Left lung (tissue), 10 donors: ENCODE data around the gene TRAPPC11. TPM values are rescaled to one million over a fixed set of nuclear protein-coding genes. Genes with fewer than 3 reads are reported as not detected.

ENCODE experiments used
- ATAC-seq: fragments of 200-7000 bp; cut with Tn5 transposase; one replicate; pipeline ENCODE4 v1.9.1; 2020; ENCODE audit warnings: moderate library complexity
- DNase-seq, 4 donors: peaks; one replicate each; pipeline ENCODE4 v3.0.0-alpha.2; 2013 to 2020
- H3K27ac ChIP-seq, 2 donors: fragments of 200-600 bp; sonication (generic) in 1 of 2; one replicate each; pipeline versions ENCODE4 v1.5.0 to v1.8.0; 2020 to 2021
- H3K27me3 ChIP-seq, 2 donors: fragments of 200-600 bp; sonication (generic) in 1 of 2; one replicate each; pipeline versions ENCODE4 v1.5.0 to v1.8.0; 2020 to 2021
- H3K36me3 ChIP-seq, 2 donors: fragments of 200-600 bp; sonication (generic) in 1 of 2; one replicate each; pipeline versions ENCODE4 v1.5.0 to v1.8.0; 2020 to 2021
- H3K4me1 ChIP-seq, 2 donors: fragments of 200-600 bp; one replicate each; pipeline ENCODE4 v1.8.0; 2021
- H3K4me3 ChIP-seq, 2 donors: fragments of 200-600 bp; sonication (generic) in 1 of 2; one replicate each; pipeline versions ENCODE4 v1.5.0 to v1.8.0; 2020 to 2021; ENCODE audit warnings: mild to moderate bottlenecking in 1 of 2
- H3K9me3 ChIP-seq, 2 donors: fragments of 200-600 bp; sonication (generic) in 1 of 2; one replicate each; pipeline versions ENCODE4 v1.5.0 to v1.8.0; 2020 to 2021
- CTCF ChIP-seq, 2 donors: fragments of 200-600 bp; sonication (generic) in 1 of 2; IDR thresholded peaks; one replicate each; pipeline versions ENCODE4 v1.5.0 to v1.8.0; 2021; ENCODE audit warnings: antibody characterized with exemption in 2 of 2
- intact Hi-C, 2 donors: fragments of 100-400 bp; cut with DNase I; formaldehyde crosslinking; loops; one replicate each; pipeline versions ENCODE4 v1.11.2 to v1.14.2; 2022
- polyA plus RNA-seq, 6 donors: library from polyadenylated mRNA; unstranded; fragments of 120-200 nt; gene quantifications; one replicate each; pipeline ENCODE4 v1.2.1, GENCODE V29; 2013; ENCODE audit not compliant: insufficient read length in 6 of 6
- total RNA-seq, 2 donors: library from RNA; stranded (reverse); fragmentation: NEBNext Ultra II Directional; extraction: Animal tissue kit (Norgen Biotek cat#: 25700); gene quantifications; one replicate each; pipeline ENCODE4 v1.2.1, GENCODE V29; 2021
- donor health status: DM: no; HTN: yes; CAD: no.
- donor health status: DM: no; HTN: no; CAD: no.

The TRAPPC11 gene
- total and polyA plus RNA-seq, 8 donors: 29.5 to 55.2 (median 49.2) TPM

- peaks cover 7 to 35% of the 10 kb centered on the region in 2 donors for H3K4me1 ChIP-seq
- DNase-seq (peak in 3 of 4 donors; percentile 17 to 86 (median 25)), ATAC-seq (peak; percentile 47)
- no peak for TF ChIP-seq CTCF (IDR thresholded peaks at IDR 0.05)
- H3K9me3 ChIP-seq: no peaks in the 10 kb centered on the region
- H3K4me3 ChIP-seq: peak overlapping the region; percentile 63 to 74
- peak overlapping the region; percentile 85 to 90 for H3K27ac ChIP-seq
- intact Hi-C loops: no loop called here
- no peaks in the 10 kb centered on the region for H3K27me3 ChIP-seq
- H3K36me3 ChIP-seq: peaks cover 0 to 13% of the 10 kb centered on the region in 2 donors
These were observed 598 bp upstream of the TRAPPC11 start for GRCh38 chr4:183658362-183659028.

- Histone ChIP-seq H3K4me3 (peak overlapping the region; percentile 63 to 74), H3K27me3 (no peaks in the 10 kb centered on the region), H3K4me1 (peaks cover 7 to 35% of the 10 kb centered on the region in 2 donors), H3K9me3 (no peaks in the 10 kb centered on the region), H3K27ac (peak overlapping the region; percentile 85 to 90), H3K36me3 (peaks cover 0 to 10% of the 10 kb centered on the region in 2 donors)
- intact Hi-C loops: no loop called here
- peak in 1 of 4 donors; percentile 10 for DNase-seq
- no peak for TF ChIP-seq CTCF (IDR thresholded peaks at IDR 0.05)
- ATAC-seq: no peak
These were observed 764 bp downstream of the TRAPPC11 start for GRCh38 chr4:183659872-183660242.

GRCh38 chr4:183666088-183666487, 7.0 kb downstream of the TRAPPC11 start:
- Histone ChIP-seq H3K4me3 (no peak overlapping the region), H3K4me1 (peaks cover 0 to 6% of the 10 kb centered on the region in 2 donors), H3K27me3 (no peaks in the 10 kb centered on the region), H3K36me3 (peaks cover 0 to 68% of the 10 kb centered on the region in 2 donors), H3K27ac (no peak overlapping the region), H3K9me3 (no peaks in the 10 kb centered on the region)
- intact Hi-C loops: no loop called here
- ATAC-seq: peak; percentile 82
- no peak for TF ChIP-seq CTCF (IDR thresholded peaks at IDR 0.05)
- no peak for DNase-seq

- intact Hi-C loops: no loop called here
- Histone ChIP-seq H3K27ac (no peak overlapping the region), H3K27me3 (no peaks in the 10 kb centered on the region), H3K36me3 (peaks cover 0 to 88% of the 10 kb centered on the region in 2 donors), H3K9me3 (no peaks in the 10 kb centered on the region), H3K4me1 (no peaks in the 10 kb centered on the region), H3K4me3 (no peak overlapping the region)
- TF ChIP-seq CTCF (IDR thresholded peaks at IDR 0.05): no peak
- DNase-seq: no peak
- ATAC-seq: no peak
These were observed 11.2 kb downstream of the TRAPPC11 start for GRCh38 chr4:183670251-183670650.

- TF ChIP-seq CTCF (IDR thresholded peaks at IDR 0.05): no peak
- no peak overlapping the region for H3K27ac ChIP-seq
- peak in 1 of 4 donors; percentile 17 for DNase-seq
- no peaks in the 10 kb centered on the region for H3K27me3 ChIP-seq
- intact Hi-C loops: no loop called here
- peaks cover 0 to 88% of the 10 kb centered on the region in 2 donors for H3K36me3 ChIP-seq
- H3K4me1 ChIP-seq: no peaks in the 10 kb centered on the region
- H3K4me3 ChIP-seq: no peak overlapping the region
- no peak for ATAC-seq
- no peaks in the 10 kb centered on the region for H3K9me3 ChIP-seq
These were observed 12.0 kb downstream of the TRAPPC11 start for GRCh38 chr4:183670960-183671555.
